GM12873 (cell line): Measurements from ENCODE around the gene TRANK1.

ENCODE experiments used
- CTCF ChIP-seq: IDR thresholded peaks from 2 replicates; pipeline ENCODE4 v1.5.1; 2012; ENCODE audit warnings: low read depth, mild to moderate bottlenecking, moderate library complexity, low read length, control low read depth; ENCODE audit not compliant: insufficient read depth; ENCODE audit errors: missing control alignments

Gene TRANK1

GRCh38 chr3:36923981-36924743, 20.7 kb downstream of the TRANK1 start:
- TF ChIP-seq CTCF: no peak

- peak; percentile 52 for TF ChIP-seq CTCF
Measured at GRCh38 chr3:36923523-36923943, 21.3 kb downstream of the TRANK1 start.

GRCh38 chr3:36920884-36921567, 23.8 kb downstream of the TRANK1 start:
- no peak for TF ChIP-seq CTCF

GRCh38 chr3:36919439-36920160, 25.3 kb downstream of the TRANK1 start:
- no peak for TF ChIP-seq CTCF

GRCh38 chr3:36918050-36918449, 26.8 kb downstream of the TRANK1 start:
- no peak for TF ChIP-seq CTCF

- TF ChIP-seq CTCF: no peak
Measured at GRCh38 chr3:36911990-36912804, 32.7 kb downstream of the TRANK1 start.
